NCI-H2029 treated with DMSO at 0.1 percent for 48 hours (cell line): Measurements from ENCODE around the gene TRIM65.
"Not testable (repeated sequence)": the region's sequence is repeated elsewhere in the genome, so short reads cannot be mapped to it uniquely, and the experiment has no call there.

ENCODE experiments used
- DNase-seq: peaks from one replicate; lab custom pipeline; 2025; lab: John Stamatoyannopoulos, UW

TRIM65 gene

DNA sequence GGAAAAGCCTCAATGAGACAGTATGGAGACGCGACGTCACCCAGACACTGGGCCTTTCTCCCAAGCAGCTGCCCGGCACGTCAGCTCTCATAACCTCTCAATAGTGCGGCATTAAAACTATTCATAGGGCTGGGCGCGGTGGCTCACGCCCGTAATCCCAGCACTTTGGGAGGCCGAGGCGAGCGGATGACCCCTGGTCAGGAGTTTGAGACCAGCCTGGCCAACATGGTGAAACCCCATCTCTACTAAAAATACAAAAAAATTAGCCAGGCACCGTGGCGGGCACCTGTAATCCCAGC lies 45.1 kb downstream of the TRIM65 start:
- not testable (repeated sequence) for DNase-seq

DNA sequence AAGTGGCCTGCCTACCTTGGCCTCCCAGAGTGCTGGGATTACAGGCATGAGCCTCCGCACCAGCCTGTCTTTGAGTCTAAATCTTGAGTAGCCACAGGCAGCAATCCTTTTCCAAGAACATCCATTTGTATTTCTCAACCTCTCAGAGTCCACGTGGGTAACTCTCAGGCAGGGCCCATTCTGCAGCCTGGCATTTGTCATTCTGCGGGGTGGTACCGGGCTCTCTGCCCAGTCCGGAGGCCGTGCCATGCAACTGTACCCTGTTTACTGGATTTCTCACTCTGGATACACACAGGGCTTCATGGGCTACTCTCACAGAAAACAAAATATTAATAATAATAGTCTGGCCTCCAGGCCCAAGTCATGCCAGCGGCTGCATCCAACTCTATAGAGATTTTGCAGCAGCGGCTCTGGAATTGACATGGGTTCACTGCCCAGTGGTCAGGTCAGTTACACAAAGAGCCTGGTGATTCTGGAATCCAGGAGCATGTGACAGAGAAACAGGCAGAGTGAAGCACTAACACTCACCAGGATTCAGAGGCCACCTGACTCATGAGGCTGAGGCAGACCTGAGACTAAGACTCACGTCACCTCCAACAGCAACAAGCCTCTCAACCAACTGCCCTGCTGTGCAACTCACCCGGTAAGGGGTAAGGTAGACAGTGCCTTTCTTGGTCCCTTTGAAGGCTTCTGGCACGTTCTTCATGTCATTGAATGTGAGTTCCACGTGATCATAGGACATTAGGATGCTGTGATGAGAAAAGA lies 45.6 kb downstream of the TRIM65 start:
- DNase-seq = no peak

DNA sequence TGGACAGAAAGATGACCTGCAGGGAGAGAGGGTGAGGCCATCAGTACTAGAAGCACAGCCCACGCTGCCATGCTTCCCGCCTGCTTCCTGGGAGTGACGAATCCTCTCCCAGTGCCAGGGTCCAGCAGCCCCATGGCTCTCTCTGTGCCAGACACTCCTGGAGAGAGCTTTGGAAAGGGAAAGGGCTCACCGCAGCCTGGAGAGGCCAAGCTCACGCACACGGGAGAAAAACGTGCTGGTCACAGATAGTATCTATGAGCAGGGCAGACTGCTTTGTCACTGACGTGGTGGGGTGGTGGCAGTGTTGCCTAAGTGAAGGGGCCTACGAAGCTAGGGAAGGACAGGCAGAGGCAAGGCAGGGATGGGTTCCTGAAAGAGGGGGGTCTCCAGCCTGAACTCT lies 47.0 kb downstream of the TRIM65 start:
- DNase-seq = no peak

DNA sequence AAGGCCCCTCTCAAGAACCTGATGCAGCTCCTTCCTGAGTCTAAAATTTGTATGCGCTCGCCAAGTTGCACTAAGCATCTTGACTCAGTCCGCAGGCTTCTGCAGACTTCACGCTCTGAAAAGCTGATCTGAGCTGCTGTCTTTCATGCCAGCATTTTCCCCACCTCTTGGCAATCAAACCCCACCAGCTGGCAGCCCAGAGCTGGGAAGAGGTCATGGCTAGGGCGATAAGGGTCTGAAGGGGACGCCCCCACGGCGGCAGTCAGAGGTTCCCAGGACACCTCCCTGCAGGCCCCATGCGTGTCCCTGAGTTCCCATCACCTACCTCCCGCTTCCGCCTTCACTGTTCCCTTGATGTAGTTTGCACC lies 47.5 kb downstream of the TRIM65 start:
- no peak for DNase-seq

GRCh38 chr17:75848523-75849278 lies 48.0 kb downstream of the TRIM65 start:
- no peak for DNase-seq

- no peak for DNase-seq
Observed at GRCh38 chr17:75847614-75848522, 48.9 kb downstream of the TRIM65 start.

- DNase-seq = no peak
Observed at GRCh38 chr17:75846692-75847613, 49.8 kb downstream of the TRIM65 start.

DNA sequence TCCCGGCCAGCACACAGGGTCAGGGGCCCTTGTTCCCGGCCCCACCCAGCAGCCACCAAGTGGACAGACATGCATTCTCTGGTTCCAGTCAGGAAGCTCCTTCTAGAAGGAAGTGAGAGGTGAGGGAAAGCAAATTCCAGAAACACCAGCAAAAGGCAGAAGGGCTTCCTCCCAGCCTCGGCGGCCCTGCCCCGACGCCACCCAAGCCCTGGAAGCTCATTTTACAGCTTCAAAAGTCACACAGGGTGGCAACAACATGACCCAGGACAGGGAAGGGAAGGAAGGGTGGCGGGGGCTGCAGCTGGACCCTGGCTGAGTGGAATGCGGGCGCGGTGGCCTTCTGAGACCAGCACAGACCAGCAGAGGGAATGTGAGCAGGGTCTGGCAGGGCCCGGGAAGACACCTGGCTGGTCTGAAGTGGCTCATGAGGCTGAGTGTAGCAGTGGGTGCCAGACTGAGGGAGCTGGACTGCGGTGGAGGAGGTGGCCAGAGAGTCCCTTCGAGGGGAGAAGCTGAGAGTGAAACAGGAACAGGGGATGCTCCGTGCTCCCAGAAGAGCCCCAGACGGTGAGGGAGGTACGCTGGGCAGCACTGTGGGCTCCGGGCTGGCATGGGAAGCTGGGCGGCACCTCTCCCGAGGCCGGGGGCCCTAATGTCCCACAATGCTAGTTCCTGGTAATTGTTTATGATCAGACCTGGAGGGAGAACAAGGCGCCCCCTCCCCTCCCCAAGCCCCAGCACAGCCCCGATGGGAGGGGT lies 50.6 kb downstream of the TRIM65 start:
- DNase-seq = no peak

DNA sequence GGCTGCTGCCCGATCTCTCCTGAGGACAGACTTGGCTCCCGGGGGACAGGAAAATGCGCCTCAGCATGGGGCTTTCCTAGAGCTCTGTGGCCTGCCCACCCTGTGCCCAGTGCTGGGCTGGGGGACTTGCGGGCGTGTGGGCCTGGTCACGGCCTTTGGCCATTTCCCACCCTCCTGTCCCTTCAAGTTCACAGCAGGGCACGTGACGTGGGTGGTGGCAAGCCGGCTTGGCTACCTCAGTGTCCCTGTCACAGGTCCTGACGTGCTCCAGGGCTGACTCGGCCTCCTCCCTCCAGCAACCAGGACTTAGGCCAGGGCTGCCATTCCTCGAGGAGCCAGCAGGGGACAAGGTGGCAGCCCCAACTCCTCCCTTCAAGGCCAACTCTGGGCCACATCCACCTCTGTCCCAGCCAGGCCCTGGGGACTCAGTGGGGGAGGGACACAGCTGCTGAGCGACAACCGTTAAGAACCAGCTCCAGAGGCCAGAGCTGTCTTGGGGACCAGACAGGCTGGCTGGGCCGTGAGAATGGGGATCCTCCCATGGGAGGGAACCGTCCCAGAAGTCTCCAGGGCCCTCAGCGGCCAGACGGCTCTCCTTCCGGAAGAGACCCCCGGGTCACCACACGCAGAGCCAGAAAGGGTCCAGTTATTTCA lies 51.6 kb downstream of the TRIM65 start:
- DNase-seq = no peak

DNA sequence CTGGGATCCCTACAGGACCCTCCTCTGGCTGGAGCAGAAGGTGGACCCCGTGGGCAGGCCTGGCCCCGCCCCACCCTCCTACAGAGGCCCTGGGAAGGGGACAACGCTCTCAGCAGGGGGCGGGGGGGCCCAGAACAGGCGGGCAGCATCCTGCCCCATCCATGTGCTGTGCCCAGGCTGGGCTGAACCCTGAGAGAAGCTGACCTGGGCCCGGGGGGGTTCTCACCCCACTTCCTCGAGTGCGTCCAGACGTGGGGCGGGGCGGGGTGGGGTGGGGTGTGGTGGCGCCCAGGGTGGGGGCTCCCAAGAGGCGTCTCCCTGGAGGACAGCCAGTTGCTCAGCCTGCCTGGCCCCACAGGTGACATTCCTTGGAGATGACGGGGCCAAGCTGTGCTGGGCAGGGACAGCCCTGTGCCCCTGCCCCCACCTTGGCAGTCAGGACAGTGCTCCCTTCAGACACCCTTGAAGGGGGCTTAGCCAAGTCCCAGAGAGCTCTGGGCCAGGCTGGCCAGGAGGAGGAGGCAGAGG lies 52.2 kb downstream of the TRIM65 start:
- DNase-seq = no peak

- DNase-seq = no peak
Observed at GRCh38 chr17:75843577-75844529, 52.9 kb downstream of the TRIM65 start, which contains the start of gene UNC13D. Gene UNC13D (minus strand): TSS chr17:75844404. CDS start chr17:75844337, 67 bp downstream.

DNA sequence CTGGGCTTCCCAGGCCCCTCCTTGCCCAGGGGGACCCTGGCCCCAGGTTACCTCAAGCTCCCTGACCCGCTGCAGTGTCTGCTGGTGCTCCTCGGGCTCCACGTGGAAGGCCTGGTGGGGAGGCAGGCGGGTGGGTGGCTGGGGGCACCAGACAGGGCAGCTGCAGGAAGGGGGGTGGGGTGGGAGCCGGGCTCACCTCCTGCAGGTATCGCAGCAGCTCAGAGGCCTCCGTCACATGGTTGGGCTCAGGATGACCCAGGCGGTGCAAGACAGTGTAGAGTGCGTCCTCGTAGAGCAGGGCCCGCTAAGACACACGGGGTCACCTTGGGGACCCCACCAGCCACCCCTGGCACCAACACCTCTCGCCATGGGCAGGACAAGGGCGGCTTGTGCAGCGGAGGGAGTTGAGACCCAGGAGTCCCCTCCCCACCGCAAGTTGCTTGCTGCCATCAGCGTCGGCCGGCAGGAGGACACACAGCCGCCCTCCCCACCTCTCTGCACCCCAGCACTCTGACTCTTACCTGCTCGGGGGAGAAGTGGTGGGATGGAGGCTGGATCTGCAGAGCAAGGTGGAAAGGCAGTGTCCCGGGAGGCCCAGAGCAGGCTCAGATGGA lies 53.7 kb downstream of the TRIM65 start:
- DNase-seq = no peak

DNA sequence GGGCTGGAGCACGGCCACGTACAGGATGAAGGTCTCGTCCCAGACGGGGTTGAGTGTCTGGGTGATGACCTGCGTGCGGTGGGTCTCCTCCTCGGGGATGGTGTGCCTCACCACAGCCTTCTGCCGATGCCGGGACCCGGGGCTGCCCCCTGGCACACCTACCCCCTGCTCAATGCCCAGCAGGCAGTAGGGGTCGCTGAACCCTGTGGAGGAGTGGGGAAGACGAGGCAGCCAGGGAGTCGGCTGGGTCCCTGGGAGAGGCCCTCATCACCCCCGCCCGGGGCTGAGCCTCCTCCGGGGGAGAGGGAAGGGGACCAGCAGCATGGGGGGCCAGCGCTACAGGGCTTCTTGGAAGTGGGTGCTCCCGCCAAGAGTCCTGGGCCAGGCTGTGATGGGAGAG lies 54.3 kb downstream of the TRIM65 start:
- DNase-seq = no peak

- no peak for DNase-seq
Observed at GRCh38 chr17:75840799-75841164, 56.0 kb downstream of the TRIM65 start.

- no peak for DNase-seq
Observed at GRCh38 chr17:75839942-75840798, 56.6 kb downstream of the TRIM65 start.
